Measurements from ENCODE around the gene SSC5D.

SSC5D gene

GRCh38 chr19:55542292-55542855 is 54.1 kb downstream of the SSC5D start:
- peaks cover 7% of the 10 kb centered on the region for H3K4me1 ChIP-seq (ENCODE audit: control insufficient read depth, insufficient read depth, low read length)
- H3K27me3 ChIP-seq (ENCODE audit: control insufficient read depth, insufficient read depth, low read length): no peaks in the 10 kb centered on the region
- no peaks in the 10 kb centered on the region for H3K36me3 ChIP-seq (ENCODE audit: control insufficient read depth, insufficient read depth, low read length)
- no peak overlapping the region for H3K4me3 ChIP-seq (ENCODE audit: low read depth, low read length)
- H3K9ac ChIP-seq (ENCODE audit: low read depth, low read length): no peak overlapping the region
- no peaks in the 10 kb centered on the region for H3K9me3 ChIP-seq (ENCODE audit: control insufficient read depth, insufficient read depth, low read length)

GRCh38 chr19:55543567-55543966 is 55.3 kb downstream of the SSC5D start:
- H3K27me3 ChIP-seq (ENCODE audit: control insufficient read depth, insufficient read depth, low read length): no peaks in the 10 kb centered on the region
- H3K9ac ChIP-seq (ENCODE audit: low read depth, low read length): no peak overlapping the region
- no peak overlapping the region for H3K4me3 ChIP-seq (ENCODE audit: low read depth, low read length)
- no peaks in the 10 kb centered on the region for H3K9me3 ChIP-seq (ENCODE audit: control insufficient read depth, insufficient read depth, low read length)
- peaks cover 7% of the 10 kb centered on the region for H3K4me1 ChIP-seq (ENCODE audit: control insufficient read depth, insufficient read depth, low read length)
- no peaks in the 10 kb centered on the region for H3K36me3 ChIP-seq (ENCODE audit: control insufficient read depth, insufficient read depth, low read length)

GRCh38 chr19:55544014-55544413 is 55.8 kb downstream of the SSC5D start:
- no peak overlapping the region for H3K9ac ChIP-seq (ENCODE audit: low read depth, low read length)

GRCh38 chr19:55544776-55545439 is 56.7 kb downstream of the SSC5D start:
- Histone ChIP-seq H3K4me1 (ENCODE audit: control insufficient read depth, insufficient read depth, low read length) (peaks cover 7% of the 10 kb centered on the region), H3K36me3 (ENCODE audit: control insufficient read depth, insufficient read depth, low read length) (no peaks in the 10 kb centered on the region), H3K4me3 (ENCODE audit: low read depth, low read length) (no peak overlapping the region), H3K27me3 (ENCODE audit: control insufficient read depth, insufficient read depth, low read length) (no peaks in the 10 kb centered on the region), H3K9ac (ENCODE audit: low read depth, low read length) (no peak overlapping the region), H3K9me3 (ENCODE audit: control insufficient read depth, insufficient read depth, low read length) (no peaks in the 10 kb centered on the region)

More at GRCh38 chr19:55544014-55544413, 55.8 kb downstream of the SSC5D start:
- H3K4me3 ChIP-seq (ENCODE audit: low read depth, low read length): no peak overlapping the region
- H3K27me3 ChIP-seq (ENCODE audit: control insufficient read depth, insufficient read depth, low read length): no peaks in the 10 kb centered on the region
- H3K4me1 ChIP-seq (ENCODE audit: control insufficient read depth, insufficient read depth, low read length): peaks cover 7% of the 10 kb centered on the region
- H3K36me3 ChIP-seq (ENCODE audit: control insufficient read depth, insufficient read depth, low read length): no peaks in the 10 kb centered on the region
- no peaks in the 10 kb centered on the region for H3K9me3 ChIP-seq (ENCODE audit: control insufficient read depth, insufficient read depth, low read length)

- peaks cover 7% of the 10 kb centered on the region for H3K4me1 ChIP-seq (ENCODE audit: control insufficient read depth, insufficient read depth, low read length)
- peak within 1 kb of the TSS; percentile 12 for H3K9ac ChIP-seq (ENCODE audit: low read depth, low read length)
- no peaks in the 10 kb centered on the region for H3K9me3 ChIP-seq (ENCODE audit: control insufficient read depth, insufficient read depth, low read length)
- H3K27me3 ChIP-seq (ENCODE audit: control insufficient read depth, insufficient read depth, low read length): no peaks in the 10 kb centered on the region
- no peak within 1 kb of the TSS for H3K4me3 ChIP-seq (ENCODE audit: low read depth, low read length)
- no peaks in the 10 kb centered on the region for H3K36me3 ChIP-seq (ENCODE audit: control insufficient read depth, insufficient read depth, low read length)
Observed at GRCh38 chr19:55545443-55545842, 57.2 kb downstream of the SSC5D start, which contains the start of gene SBK3. SBK3 (minus strand) TSS chr19:55545543; CDS start chr19:55545543, 0 bp downstream.

- Histone ChIP-seq H3K4me1 (ENCODE audit: control insufficient read depth, insufficient read depth, low read length) (peaks cover 7% of the 10 kb centered on the region), H3K9ac (ENCODE audit: low read depth, low read length) (no peak overlapping the region), H3K9me3 (ENCODE audit: control insufficient read depth, insufficient read depth, low read length) (no peaks in the 10 kb centered on the region), H3K36me3 (ENCODE audit: control insufficient read depth, insufficient read depth, low read length) (no peaks in the 10 kb centered on the region), H3K27me3 (ENCODE audit: control insufficient read depth, insufficient read depth, low read length) (no peaks in the 10 kb centered on the region), H3K4me3 (ENCODE audit: low read depth, low read length) (no peak overlapping the region)
Observed at GRCh38 chr19:55546011-55546410, 57.8 kb downstream of the SSC5D start.

- Histone ChIP-seq H3K4me1 (ENCODE audit: control insufficient read depth, insufficient read depth, low read length) (peaks cover 7% of the 10 kb centered on the region), H3K4me3 (ENCODE audit: low read depth, low read length) (no peak overlapping the region), H3K27me3 (ENCODE audit: control insufficient read depth, insufficient read depth, low read length) (no peaks in the 10 kb centered on the region), H3K9ac (ENCODE audit: low read depth, low read length) (no peak overlapping the region), H3K9me3 (ENCODE audit: control insufficient read depth, insufficient read depth, low read length) (no peaks in the 10 kb centered on the region), H3K36me3 (ENCODE audit: control insufficient read depth, insufficient read depth, low read length) (no peaks in the 10 kb centered on the region)
Observed at GRCh38 chr19:55546822-55547614, 58.8 kb downstream of the SSC5D start.

- H3K9ac ChIP-seq (ENCODE audit: low read depth, low read length): peak overlapping the region; percentile 47
- no peaks in the 10 kb centered on the region for H3K9me3 ChIP-seq (ENCODE audit: control insufficient read depth, insufficient read depth, low read length)
- H3K36me3 ChIP-seq (ENCODE audit: control insufficient read depth, insufficient read depth, low read length): no peaks in the 10 kb centered on the region
- no peaks in the 10 kb centered on the region for H3K27me3 ChIP-seq (ENCODE audit: control insufficient read depth, insufficient read depth, low read length)
- H3K4me1 ChIP-seq (ENCODE audit: control insufficient read depth, insufficient read depth, low read length): peaks cover 10% of the 10 kb centered on the region
- H3K4me3 ChIP-seq (ENCODE audit: low read depth, low read length): peak overlapping the region; percentile 60
Observed at GRCh38 chr19:55549500-55550320, 61.5 kb downstream of the SSC5D start.

- peak overlapping the region; percentile 47 for H3K9ac ChIP-seq (ENCODE audit: low read depth, low read length)
- peaks cover 10% of the 10 kb centered on the region for H3K4me1 ChIP-seq (ENCODE audit: control insufficient read depth, insufficient read depth, low read length)
- no peaks in the 10 kb centered on the region for H3K9me3 ChIP-seq (ENCODE audit: control insufficient read depth, insufficient read depth, low read length)
- H3K4me3 ChIP-seq (ENCODE audit: low read depth, low read length): peak overlapping the region; percentile 60
- no peaks in the 10 kb centered on the region for H3K27me3 ChIP-seq (ENCODE audit: control insufficient read depth, insufficient read depth, low read length)
- H3K36me3 ChIP-seq (ENCODE audit: control insufficient read depth, insufficient read depth, low read length): no peaks in the 10 kb centered on the region
Observed at GRCh38 chr19:55550321-55550650, 62.0 kb downstream of the SSC5D start.

- Histone ChIP-seq H3K9ac (ENCODE audit: low read depth, low read length) (no peak overlapping the region), H3K4me1 (ENCODE audit: control insufficient read depth, insufficient read depth, low read length) (peaks cover 4% of the 10 kb centered on the region), H3K27me3 (ENCODE audit: control insufficient read depth, insufficient read depth, low read length) (no peaks in the 10 kb centered on the region), H3K9me3 (ENCODE audit: control insufficient read depth, insufficient read depth, low read length) (no peaks in the 10 kb centered on the region), H3K36me3 (ENCODE audit: control insufficient read depth, insufficient read depth, low read length) (no peaks in the 10 kb centered on the region), H3K4me3 (ENCODE audit: low read depth, low read length) (no peak overlapping the region)
Observed at GRCh38 chr19:55552206-55552605, 64.0 kb downstream of the SSC5D start.

GRCh38 chr19:55552620-55553019 is 64.4 kb downstream of the SSC5D start:
- Histone ChIP-seq H3K27me3 (ENCODE audit: control insufficient read depth, insufficient read depth, low read length) (no peaks in the 10 kb centered on the region), H3K36me3 (ENCODE audit: control insufficient read depth, insufficient read depth, low read length) (no peaks in the 10 kb centered on the region), H3K9ac (ENCODE audit: low read depth, low read length) (no peak overlapping the region), H3K4me3 (ENCODE audit: low read depth, low read length) (no peak overlapping the region), H3K4me1 (ENCODE audit: control insufficient read depth, insufficient read depth, low read length) (peaks cover 3% of the 10 kb centered on the region), H3K9me3 (ENCODE audit: control insufficient read depth, insufficient read depth, low read length) (no peaks in the 10 kb centered on the region)
